Measurements from ENCODE around the gene FAM78B. TPM values are rescaled to one million over a fixed set of nuclear protein-coding genes. Genes with fewer than 3 reads are reported as not detected.

The FAM78B gene
- total RNA-seq (2014; rRNA removed; shearing (Covaris generic)) (0.43 TPM in 1 of 2 replicates, not detected in the other), polyA plus RNA-seq (2016; fragmentation: Nextera tagmentation; extraction: Ambion mirVana) (0.16 TPM in 1 of 2 replicates, not detected in the other)

GRCh38 chr1:166166698-166167571, at the start of gene FAM78B:
TSS of gene FAM78B (minus strand) at chr1:166167001. CDS start at chr1:166166248, 753 bp downstream.
- DNase-seq: peak; percentile 66
- Histone ChIP-seq H3K4me3 (peak within 1 kb of the TSS; percentile 75), H3K9me2 (ENCODE audit: insufficient read depth) (no peaks in the 10 kb centered on the region), H3K4me1 (ENCODE audit: insufficient read depth) (no peaks in the 10 kb centered on the region), H3K9me3 (ENCODE audit: low read depth) (no peaks in the 10 kb centered on the region), H2AFZ (peak within 1 kb of the TSS; percentile 75), H3K79me2 (ENCODE audit: insufficient read depth) (no peaks in the 10 kb centered on the region), H3K27ac (no peak within 1 kb of the TSS), H3K27me3 (replicated peaks; ENCODE audit: insufficient read depth) (peaks cover 32% of the 10 kb centered on the region), H3K9ac (no peak within 1 kb of the TSS), H4K20me1 (ENCODE audit: insufficient read depth) (no peaks in the 10 kb centered on the region), H3K36me3 (ENCODE audit: low read depth) (no peaks in the 10 kb centered on the region), H3K4me2 (ENCODE audit: unreplicated experiment) (peak within 1 kb of the TSS; percentile 71), H3F3A (ENCODE audit: insufficient read depth) (no peaks in the 10 kb centered on the region)
- 1 to 2% methylated on average over 35 to 48 of the region's 64 CpGs for WGBS, 2 experiments (ENCODE audit: low coverage in 1 of 2, low lambda C conversion rate in 2 of 2, missing lambda C conversion rate in 2 of 2)
- in situ Hi-C loops (cut with MboI): loop anchor here (25.0 kb wide), 1 partner anchor 455 kb away; no protein-coding TSS in a partner anchor
- TF ChIP-seq EZH2 (IDR thresholded peaks at IDR 0.05; ENCODE audit: insufficient read depth, poor library complexity, severe bottlenecking): no peak
- no peak for TF ChIP-seq EZH2phosphoT487 (IDR thresholded peaks at IDR 0.05; ENCODE audit: insufficient read depth, low read depth)

GRCh38 chr1:166202546-166202945, 35.7 kb upstream of the FAM78B start:
- no peaks in the 10 kb centered on the region for H3K9me2 ChIP-seq (ENCODE audit: insufficient read depth)
- no peaks in the 10 kb centered on the region for H4K20me1 ChIP-seq (ENCODE audit: insufficient read depth)
- H3K27ac ChIP-seq: no peak overlapping the region
- H3K4me3 ChIP-seq: no peak overlapping the region
- TF ChIP-seq EZH2phosphoT487 (IDR thresholded peaks at IDR 0.05; ENCODE audit: insufficient read depth, low read depth) (no peak), EZH2 (IDR thresholded peaks at IDR 0.05; ENCODE audit: insufficient read depth, poor library complexity, severe bottlenecking) (no peak)
- no peak overlapping the region for H3K4me2 ChIP-seq (ENCODE audit: unreplicated experiment)
- 2 to 3% methylated on average over 2 of the region's 2 CpGs for WGBS, 2 experiments (ENCODE audit: low coverage in 1 of 2, low lambda C conversion rate in 2 of 2, missing lambda C conversion rate in 2 of 2)
- H3K27me3 ChIP-seq (replicated peaks; ENCODE audit: insufficient read depth): no peaks in the 10 kb centered on the region
- no peak overlapping the region for H2AFZ ChIP-seq
- H3K36me3 ChIP-seq (ENCODE audit: low read depth): no peaks in the 10 kb centered on the region
- no peak for DNase-seq
- H3K4me1 ChIP-seq (ENCODE audit: insufficient read depth): no peaks in the 10 kb centered on the region
- H3K9ac ChIP-seq: no peak overlapping the region
- no peaks in the 10 kb centered on the region for H3K79me2 ChIP-seq (ENCODE audit: insufficient read depth)
- no peaks in the 10 kb centered on the region for H3K9me3 ChIP-seq (ENCODE audit: low read depth)
- in situ Hi-C loops (cut with MboI): no loop called here
- no peaks in the 10 kb centered on the region for H3F3A ChIP-seq (ENCODE audit: insufficient read depth)

GRCh38 chr1:166200743-166201142, 33.9 kb upstream of the FAM78B start:
- H4K20me1 ChIP-seq (ENCODE audit: insufficient read depth): no peaks in the 10 kb centered on the region
- no peak for DNase-seq
- H3K4me3 ChIP-seq: no peak overlapping the region
- TF ChIP-seq EZH2phosphoT487 (IDR thresholded peaks at IDR 0.05; ENCODE audit: insufficient read depth, low read depth): no peak
- no peak for TF ChIP-seq EZH2 (IDR thresholded peaks at IDR 0.05; ENCODE audit: insufficient read depth, poor library complexity, severe bottlenecking)
- H3K27me3 ChIP-seq (replicated peaks; ENCODE audit: insufficient read depth): no peaks in the 10 kb centered on the region
- in situ Hi-C loops (cut with MboI): no loop called here
- no peak overlapping the region for H3K9ac ChIP-seq
- no peak overlapping the region for H3K4me2 ChIP-seq (ENCODE audit: unreplicated experiment)
- H3K27ac ChIP-seq: no peak overlapping the region
- no peaks in the 10 kb centered on the region for H3K4me1 ChIP-seq (ENCODE audit: insufficient read depth)
- WGBS, 2 experiments (ENCODE audit: low coverage in 1 of 2, low lambda C conversion rate in 2 of 2, missing lambda C conversion rate in 2 of 2): 18 to 20% methylated on average over 2 of the region's 2 CpGs
- no peak overlapping the region for H2AFZ ChIP-seq
- H3K79me2 ChIP-seq (ENCODE audit: insufficient read depth): no peaks in the 10 kb centered on the region
- H3K9me2 ChIP-seq (ENCODE audit: insufficient read depth): no peaks in the 10 kb centered on the region
- no peaks in the 10 kb centered on the region for H3K36me3 ChIP-seq (ENCODE audit: low read depth)
- H3K9me3 ChIP-seq (ENCODE audit: low read depth): no peaks in the 10 kb centered on the region
- H3F3A ChIP-seq (ENCODE audit: insufficient read depth): no peaks in the 10 kb centered on the region

GRCh38 chr1:166197597-166197996, 30.8 kb upstream of the FAM78B start:
- H3K9me3 ChIP-seq (ENCODE audit: low read depth): no peaks in the 10 kb centered on the region
- H3K79me2 ChIP-seq (ENCODE audit: insufficient read depth): no peaks in the 10 kb centered on the region
- no peaks in the 10 kb centered on the region for H3K27me3 ChIP-seq (replicated peaks; ENCODE audit: insufficient read depth)
- H3K27ac ChIP-seq: no peak overlapping the region
- 0 to 6% methylated on average over 1 of the region's 1 CpG for WGBS, 2 experiments (ENCODE audit: low coverage in 1 of 2, low lambda C conversion rate in 2 of 2, missing lambda C conversion rate in 2 of 2)
- no peak overlapping the region for H3K4me2 ChIP-seq (ENCODE audit: unreplicated experiment)
- no peaks in the 10 kb centered on the region for H3K4me1 ChIP-seq (ENCODE audit: insufficient read depth)
- H4K20me1 ChIP-seq (ENCODE audit: insufficient read depth): no peaks in the 10 kb centered on the region
- in situ Hi-C loops (cut with MboI): no loop called here
- no peaks in the 10 kb centered on the region for H3K9me2 ChIP-seq (ENCODE audit: insufficient read depth)
- H3K9ac ChIP-seq: no peak overlapping the region
- TF ChIP-seq EZH2 (IDR thresholded peaks at IDR 0.05; ENCODE audit: insufficient read depth, poor library complexity, severe bottlenecking) (no peak), EZH2phosphoT487 (IDR thresholded peaks at IDR 0.05; ENCODE audit: insufficient read depth, low read depth) (no peak)
- no peaks in the 10 kb centered on the region for H3K36me3 ChIP-seq (ENCODE audit: low read depth)
- DNase-seq: no peak
- no peak overlapping the region for H3K4me3 ChIP-seq
- H3F3A ChIP-seq (ENCODE audit: insufficient read depth): no peaks in the 10 kb centered on the region
- H2AFZ ChIP-seq: no peak overlapping the region
